Neural progenitor cell (in vitro differentiated cells): ENCODE results near the gene KBTBD4. TPM values are rescaled to one million over a fixed set of nuclear protein-coding genes. Genes with fewer than 3 reads are reported as not detected.

ENCODE experiments used
- DNase-seq: peaks from one replicate; pipeline ENCODE4 v3.0.0-alpha.2; 2016; ENCODE audit warnings: low spot score
- H2AFZ ChIP-seq: fragments of 200-600 bp; sonication (generic); replicated peaks from 2 replicates; pipeline ENCODE4 v1.6.1; 2016; ENCODE audit warnings: antibody characterized with exemption
- H3F3A ChIP-seq: fragments of 200-600 bp; sonication (generic); 2 replicates; pipeline ENCODE4 v1.6.1; 2016; ENCODE audit warnings: antibody characterized with exemption, low read depth
- H3K27ac ChIP-seq: fragments of 200-600 bp; sonication (generic); 2 replicates; pipeline ENCODE4 v1.5.1; 2016; ENCODE audit warnings: mild to moderate bottlenecking
- H3K27me3 ChIP-seq: fragments of 200-600 bp; sonication (generic); 2 replicates; pipeline ENCODE4 v1.6.1; 2016; ENCODE audit warnings: mild to moderate bottlenecking, moderate library complexity
- H3K36me3 ChIP-seq: fragments of 200-600 bp; sonication (generic); 2 replicates; pipeline ENCODE4 v1.5.1; 2016
- H3K4me1 ChIP-seq: fragments of 200-600 bp; sonication (generic); 2 replicates; pipeline ENCODE4 v1.6.1; 2016; ENCODE audit warnings: mixed run types
- H3K4me2 ChIP-seq: fragments of 200-600 bp; sonication (generic); 2 replicates; pipeline ENCODE4 v1.6.1; 2016
- H3K4me3 ChIP-seq: fragments of 200-600 bp; sonication (generic); 2 replicates; pipeline ENCODE4 v1.5.1; 2016
- H3K79me2 ChIP-seq: fragments of 200-600 bp; sonication (generic); 2 replicates; pipeline ENCODE4 v1.6.1; 2016; ENCODE audit warnings: low read depth
- H3K9ac ChIP-seq: fragments of 200-600 bp; sonication (generic); 2 replicates; pipeline ENCODE4 v1.6.1; 2016
- H3K9me3 ChIP-seq: fragments of 200-600 bp; sonication (generic); 2 replicates; pipeline ENCODE4 v1.5.1; 2016; ENCODE audit warnings: low read depth
- H4K20me1 ChIP-seq: fragments of 200-600 bp; sonication (generic); 2 replicates; pipeline ENCODE4 v1.6.1; 2016; ENCODE audit warnings: low read depth
- H3K27ac Mint-ChIP-seq: 3 replicates; pipeline ENCODE4 v1.8.0; 2021; ENCODE audit warnings: mixed read lengths
- H3K27me3 Mint-ChIP-seq: 2 replicates; pipeline ENCODE4 v1.8.0; 2022; ENCODE audit warnings: low read depth, mild to moderate bottlenecking, inconsistent platforms, moderate library complexity, mixed read lengths; ENCODE audit not compliant: insufficient read depth
- H3K36me3 Mint-ChIP-seq: 3 replicates; pipeline ENCODE4 v1.8.0; 2021; ENCODE audit warnings: mixed read lengths
- H3K4me1 Mint-ChIP-seq: 3 replicates; pipeline ENCODE4 v1.8.0; 2021; ENCODE audit warnings: mixed read lengths
- H3K4me3 Mint-ChIP-seq: 3 replicates; pipeline ENCODE4 v1.8.0; 2021; ENCODE audit warnings: mild to moderate bottlenecking, moderate library complexity, mixed read lengths
- H3K9me3 Mint-ChIP-seq: 3 replicates; pipeline ENCODE4 v1.8.0; 2020; ENCODE audit warnings: mixed read lengths
- EZH2 ChIP-seq: fragments of 200-600 bp; sonication (generic); IDR thresholded peaks from 2 replicates; pipeline ENCODE4 v1.6.1; 2017; ENCODE audit warnings: antibody characterized with exemption, mild to moderate bottlenecking, moderate library complexity
- EZH2phosphoT487 ChIP-seq: fragments of 200-600 bp; sonication (generic); IDR thresholded peaks from 2 replicates; pipeline ENCODE4 v1.6.1; 2017; ENCODE audit warnings: antibody characterized with exemption
- total RNA-seq: library from RNA; depleted of rRNA; stranded (reverse); fragments of >200 nt; gene quantifications from 2 replicates; pipeline ENCODE4 v1.2.3, GENCODE V29; 2015; ENCODE audit warnings: low replicate concordance
- TF ChIP-seq, protein P1 (sequence below): fragments of 200-600 bp; sonication (generic); IDR thresholded peaks from 2 replicates; pipeline ENCODE4 v1.5.1; 2017; ENCODE audit warnings: antibody characterized with exemption, mild to moderate bottlenecking

Gene KBTBD4
- total RNA-seq, 1 donor from 2014 or later, result 19.5 TPM

GRCh38 chr11:47593934-47594855 is 15.4 kb upstream of the KBTBD4 start, which contains the start of gene C1QTNF4:
Gene C1QTNF4 (minus strand): TSS chr11:47594411. CDS start chr11:47590810, 3,601 bp downstream.
- H3K9ac ChIP-seq, result peak within 1 kb of the TSS; percentile 50
- H3K27ac Mint-ChIP-seq, result no peak within 1 kb of the TSS

GRCh38 chr11:47593492-47593933 is 14.7 kb upstream of the KBTBD4 start:
- H3K27ac ChIP-seq, result no peak overlapping the region
- peak; percentile 17 for DNase-seq
- Mint-ChIP-seq H3K27ac (no peak overlapping the region), H3K4me3 (peak overlapping the region; percentile 89), H3K27me3 (peaks cover 13% of the 10 kb centered on the region), H3K9me3 (no peaks in the 10 kb centered on the region), H3K36me3 (peaks cover 4% of the 10 kb centered on the region), H3K4me1 (peaks cover 27% of the 10 kb centered on the region)
- no peaks in the 10 kb centered on the region for H3K36me3 ChIP-seq
- H3K79me2 ChIP-seq, result no peaks in the 10 kb centered on the region
- H2AFZ ChIP-seq, result peak overlapping the region; percentile 98
- H4K20me1 ChIP-seq, result no peaks in the 10 kb centered on the region
- peak overlapping the region; percentile 99 for H3K4me2 ChIP-seq
- H3F3A ChIP-seq, result peaks cover 22% of the 10 kb centered on the region
- peak overlapping the region; percentile 93 for H3K4me3 ChIP-seq
- TF ChIP-seq EZH2, result peak; percentile 22
- TF ChIP-seq, protein P1, sequence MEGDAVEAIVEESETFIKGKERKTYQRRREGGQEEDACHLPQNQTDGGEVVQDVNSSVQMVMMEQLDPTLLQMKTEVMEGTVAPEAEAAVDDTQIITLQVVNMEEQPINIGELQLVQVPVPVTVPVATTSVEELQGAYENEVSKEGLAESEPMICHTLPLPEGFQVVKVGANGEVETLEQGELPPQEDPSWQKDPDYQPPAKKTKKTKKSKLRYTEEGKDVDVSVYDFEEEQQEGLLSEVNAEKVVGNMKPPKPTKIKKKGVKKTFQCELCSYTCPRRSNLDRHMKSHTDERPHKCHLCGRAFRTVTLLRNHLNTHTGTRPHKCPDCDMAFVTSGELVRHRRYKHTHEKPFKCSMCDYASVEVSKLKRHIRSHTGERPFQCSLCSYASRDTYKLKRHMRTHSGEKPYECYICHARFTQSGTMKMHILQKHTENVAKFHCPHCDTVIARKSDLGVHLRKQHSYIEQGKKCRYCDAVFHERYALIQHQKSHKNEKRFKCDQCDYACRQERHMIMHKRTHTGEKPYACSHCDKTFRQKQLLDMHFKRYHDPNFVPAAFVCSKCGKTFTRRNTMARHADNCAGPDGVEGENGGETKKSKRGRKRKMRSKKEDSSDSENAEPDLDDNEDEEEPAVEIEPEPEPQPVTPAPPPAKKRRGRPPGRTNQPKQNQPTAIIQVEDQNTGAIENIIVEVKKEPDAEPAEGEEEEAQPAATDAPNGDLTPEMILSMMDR, result no peak
- TF ChIP-seq EZH2phosphoT487, result no peak
- peak overlapping the region; percentile 50 for H3K9ac ChIP-seq
- peaks cover 39% of the 10 kb centered on the region for H3K27me3 ChIP-seq
- peaks cover 11% of the 10 kb centered on the region for H3K4me1 ChIP-seq
- H3K9me3 ChIP-seq, result no peaks in the 10 kb centered on the region

More at GRCh38 chr11:47593934-47594855, 15.4 kb upstream of the KBTBD4 start, which contains the start of gene C1QTNF4:
- peaks cover 26% of the 10 kb centered on the region for H3K4me1 Mint-ChIP-seq
- Histone ChIP-seq H3K4me1 (peaks cover 18% of the 10 kb centered on the region), H3K27ac (no peak within 1 kb of the TSS), H3K27me3 (peaks cover 39% of the 10 kb centered on the region), H3K36me3 (no peaks in the 10 kb centered on the region), H3K4me3 (peak within 1 kb of the TSS; percentile 93), H2AFZ (peak within 1 kb of the TSS; percentile 98), H4K20me1 (peaks cover 2% of the 10 kb centered on the region), H3F3A (peaks cover 28% of the 10 kb centered on the region), H3K79me2 (no peaks in the 10 kb centered on the region), H3K4me2 (peak within 1 kb of the TSS; percentile 99), H3K9me3 (no peaks in the 10 kb centered on the region)
- no peak for TF ChIP-seq EZH2phosphoT487
- TF ChIP-seq, protein P1, result no peak
- TF ChIP-seq EZH2, result peak; percentile 59
- H3K4me3 Mint-ChIP-seq, result peak within 1 kb of the TSS; percentile 89
- H3K36me3 Mint-ChIP-seq, result no peaks in the 10 kb centered on the region
- H3K9me3 Mint-ChIP-seq, result no peaks in the 10 kb centered on the region
- H3K27me3 Mint-ChIP-seq, result peaks cover 13% of the 10 kb centered on the region
- peak; percentile 78 for DNase-seq

DNA sequence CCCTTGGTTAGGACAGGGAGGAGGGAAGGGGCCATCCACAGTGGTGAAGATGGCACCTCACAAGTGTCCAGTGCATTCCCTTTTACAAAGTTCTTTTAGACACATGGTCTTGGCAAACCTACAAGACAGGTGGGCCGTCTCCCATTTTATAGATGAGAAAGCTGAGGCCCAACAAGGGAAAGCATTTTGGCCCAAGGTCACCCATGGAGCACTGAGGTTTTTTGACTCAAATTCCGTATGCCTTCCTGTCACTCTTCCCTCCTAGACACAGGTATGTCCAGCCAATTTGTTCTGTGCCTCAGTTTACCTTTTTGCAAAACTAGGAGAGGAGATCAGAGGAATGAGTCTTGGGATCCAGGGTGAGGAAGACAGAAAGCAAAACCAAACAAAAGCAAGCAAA is 14.2 kb upstream of the KBTBD4 start:
- peak overlapping the region; percentile 89 for H3K4me3 Mint-ChIP-seq
- no peak overlapping the region for H2AFZ ChIP-seq
- peak overlapping the region; percentile 99 for H3K4me2 ChIP-seq

More for the DNA sequence above, 14.2 kb upstream of the KBTBD4 start:
- no peak for TF ChIP-seq EZH2
- TF ChIP-seq EZH2phosphoT487, result no peak
- TF ChIP-seq, protein P1, result no peak
- no peaks in the 10 kb centered on the region for H3K9me3 ChIP-seq
- Mint-ChIP-seq H3K27ac (no peak overlapping the region), H3K36me3 (peaks cover 6% of the 10 kb centered on the region), H3K9me3 (no peaks in the 10 kb centered on the region), H3K4me1 (peaks cover 29% of the 10 kb centered on the region), H3K27me3 (peaks cover 13% of the 10 kb centered on the region)
- H3K27me3 ChIP-seq, result peaks cover 39% of the 10 kb centered on the region
- H3K4me1 ChIP-seq, result peaks cover 9% of the 10 kb centered on the region
- no peaks in the 10 kb centered on the region for H4K20me1 ChIP-seq
- no peak for DNase-seq
- H3K9ac ChIP-seq, result no peak overlapping the region
- no peak overlapping the region for H3K27ac ChIP-seq
- H3K36me3 ChIP-seq, result no peaks in the 10 kb centered on the region
- H3K79me2 ChIP-seq, result no peaks in the 10 kb centered on the region
- H3F3A ChIP-seq, result peaks cover 20% of the 10 kb centered on the region
- peak overlapping the region; percentile 93 for H3K4me3 ChIP-seq
